ENCODE measurements around the gene CEACAM5.

Gene CEACAM5

GRCh38 chr19:41703602-41704293 is 4.7 kb upstream of the CEACAM5 start (continued):
- TF ChIP-seq ZSCAN30 (tag by site-specific recombination; IDR thresholded peaks at IDR 0.05) (no peak), ZNF488 (tag by site-specific recombination; IDR thresholded peaks at IDR 0.05) (no peak), ZNF132 (tag by site-specific recombination; IDR thresholded peaks at IDR 0.05; ENCODE audit: borderline replicate concordance) (no peak), FEZF1 (tag by site-specific recombination; IDR thresholded peaks at IDR 0.05) (no peak), ZNF501 (tag by site-specific recombination; IDR thresholded peaks at IDR 0.05) (no peak), ZNF549 (tag by site-specific recombination; IDR thresholded peaks at IDR 0.05) (no peak), GLIS1 (tag by site-specific recombination; IDR thresholded peaks at IDR 0.05) (no peak), ZNF140 (tag by site-specific recombination; IDR thresholded peaks at IDR 0.05) (no peak)

- Histone ChIP-seq H3K9me3 (ENCODE audit: control insufficient read depth, insufficient read depth, low read depth, low read length) (no peaks in the 10 kb centered on the region), H3K4me1 (ENCODE audit: control insufficient read depth, insufficient read depth, low read length) (peaks cover 3% of the 10 kb centered on the region; the same call in 1 of the 2 replicates), H3K4me3 (ENCODE audit: low read depth, low read length) (no peak overlapping the region), H3K36me3 (ENCODE audit: control insufficient read depth in 2 of 2, insufficient read depth in 1 of 2, low read length in 2 of 2) (no peaks in the 10 kb centered on the region), H3K27ac (ENCODE audit: extremely low read depth, low read depth, low read length) (no peak overlapping the region)
- ChIA-PET CTCF (interaction anchor here (0.7 to 5.3 kb wide), 15 partner anchors 12 to 770 kb away, joined by 3 to 121 read pairs (median 9); partner anchors contain the start of genes CEACAM3 and CEACAM6), POLR2A (no interaction called here)
- TF ChIP-seq HOXA7 (CRISPR knock-in tag; IDR thresholded peaks at IDR 0.05; ENCODE audit: borderline replicate concordance) (0 out of 2 replicates have a peak, but pooled peaks have one; percentile 55), REST (tag by site-specific recombination; IDR thresholded peaks at IDR 0.05) (peak; percentile 99), ZNF585B (tag by site-specific recombination; IDR thresholded peaks at IDR 0.05) (no peak), ZXDB (tag by site-specific recombination; IDR thresholded peaks at IDR 0.05) (no peak), PRDM6 (tag by site-specific recombination; IDR thresholded peaks at IDR 0.05) (no peak), GLIS2 (tag by site-specific recombination; IDR thresholded peaks at IDR 0.05) (no peak), ZNF280D (tag by site-specific recombination; IDR thresholded peaks at IDR 0.05) (no peak), GLI4 (tag by site-specific recombination; IDR thresholded peaks at IDR 0.05) (no peak), TSHZ1 (tag by site-specific recombination; IDR thresholded peaks at IDR 0.05; ENCODE audit: borderline replicate concordance) (no peak), ZBTB48 (tag by site-specific recombination; IDR thresholded peaks at IDR 0.05) (no peak), ZNF394 (tag by site-specific recombination; IDR thresholded peaks at IDR 0.05; ENCODE audit: borderline replicate concordance) (no peak), ZNF23 (tag by site-specific recombination; IDR thresholded peaks at IDR 0.05; ENCODE audit: borderline replicate concordance) (no peak)
Observed at GRCh38 chr19:41705393-41706174, 2.8 kb upstream of the CEACAM5 start.

Data from HEK293 (cell line).